Lower lobe of right lung (tissue), 2 donors: ENCODE measurements around the gene SH3GL1. TPM values are rescaled to one million over a fixed set of nuclear protein-coding genes. Genes with fewer than 3 reads are reported as not detected.
"Not testable (repeated sequence)": the region's sequence is repeated elsewhere in the genome, so short reads cannot be mapped to it uniquely, and the experiment has no call there.

Experiments used
- ATAC-seq, 2 donors: fragments of 200-7000 bp; cut with Tn5 transposase; one replicate each; pipeline ENCODE4 v1.9.1; 2020 to 2022; ENCODE audit warnings: mild to moderate bottlenecking in 2 of 2, moderate library complexity in 2 of 2
- DNase-seq: peaks from one replicate; pipeline ENCODE4 v3.0.0-alpha.2; 2020
- H3K27ac ChIP-seq: fragments of 200-600 bp; one replicate; pipeline ENCODE4 v1.8.0; 2022
- H3K27me3 ChIP-seq: fragments of 200-600 bp; one replicate; pipeline ENCODE4 v1.8.0; 2022; ENCODE audit warnings: low read depth
- H3K36me3 ChIP-seq: fragments of 200-600 bp; one replicate; pipeline ENCODE4 v1.8.0; 2022; ENCODE audit warnings: mild to moderate bottlenecking
- H3K4me1 ChIP-seq: fragments of 200-600 bp; one replicate; pipeline ENCODE4 v1.8.0; 2022
- H3K4me3 ChIP-seq: fragments of 200-600 bp; one replicate; pipeline ENCODE4 v1.8.0; 2022; ENCODE audit warnings: mild to moderate bottlenecking
- H3K9me3 ChIP-seq: fragments of 200-600 bp; one replicate; pipeline ENCODE4 v1.8.0; 2022
- intact Hi-C: fragments of 100-400 bp; cut with DNase I; formaldehyde crosslinking; loops from one replicate; pipeline ENCODE4 v1.11.0; 2022
- total RNA-seq: library from RNA; stranded (reverse); fragmentation: NEBNext Ultra II Directional; extraction: Animal tissue kit (Norgen Biotek cat#: 25700); gene quantifications from one replicate; pipeline ENCODE4 v1.2.1, GENCODE V29; 2021
- TF ChIP-seq, protein P1 (sequence below): fragments of 200-600 bp; IDR thresholded peaks from one replicate; pipeline ENCODE4 v1.8.0; 2022; ENCODE audit warnings: antibody characterized with exemption, mild to moderate bottlenecking
- donor health status: DM: no; HTN: yes; CAD: no; lungs with severe emphysema.

The SH3GL1 gene
- total RNA-seq, 1 donor from 2014 or later: 44.3 TPM

DNA sequence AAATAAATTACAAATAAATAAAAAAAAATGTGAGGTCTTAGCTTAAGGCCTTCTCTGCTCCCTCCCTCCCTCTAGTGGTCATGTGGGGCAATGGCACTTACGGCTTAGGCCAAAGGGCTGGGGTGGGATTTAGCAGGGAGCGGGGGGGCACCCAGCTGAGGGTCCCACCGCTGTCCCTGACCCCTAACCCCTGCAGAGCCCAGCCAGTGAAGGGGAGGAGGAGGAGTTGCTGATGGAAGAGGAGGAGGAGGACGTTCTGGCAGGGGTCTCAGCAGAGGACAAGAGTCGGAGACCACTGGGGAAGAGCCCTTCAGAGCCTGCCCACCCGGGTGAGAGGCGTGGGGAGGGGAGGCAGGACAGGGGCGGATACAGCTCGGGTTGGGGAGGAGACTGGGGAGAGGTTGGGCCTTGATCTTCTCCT, 47.6 kb downstream of the SH3GL1 start:
- Histone ChIP-seq H3K9me3 (no peaks in the 10 kb centered on the region), H3K4me1 (no peaks in the 10 kb centered on the region), H3K27me3 (no peaks in the 10 kb centered on the region), H3K36me3 (peaks cover 25% of the 10 kb centered on the region), H3K4me3 (no peak overlapping the region), H3K27ac (no peak overlapping the region)
- TF ChIP-seq, protein P1, sequence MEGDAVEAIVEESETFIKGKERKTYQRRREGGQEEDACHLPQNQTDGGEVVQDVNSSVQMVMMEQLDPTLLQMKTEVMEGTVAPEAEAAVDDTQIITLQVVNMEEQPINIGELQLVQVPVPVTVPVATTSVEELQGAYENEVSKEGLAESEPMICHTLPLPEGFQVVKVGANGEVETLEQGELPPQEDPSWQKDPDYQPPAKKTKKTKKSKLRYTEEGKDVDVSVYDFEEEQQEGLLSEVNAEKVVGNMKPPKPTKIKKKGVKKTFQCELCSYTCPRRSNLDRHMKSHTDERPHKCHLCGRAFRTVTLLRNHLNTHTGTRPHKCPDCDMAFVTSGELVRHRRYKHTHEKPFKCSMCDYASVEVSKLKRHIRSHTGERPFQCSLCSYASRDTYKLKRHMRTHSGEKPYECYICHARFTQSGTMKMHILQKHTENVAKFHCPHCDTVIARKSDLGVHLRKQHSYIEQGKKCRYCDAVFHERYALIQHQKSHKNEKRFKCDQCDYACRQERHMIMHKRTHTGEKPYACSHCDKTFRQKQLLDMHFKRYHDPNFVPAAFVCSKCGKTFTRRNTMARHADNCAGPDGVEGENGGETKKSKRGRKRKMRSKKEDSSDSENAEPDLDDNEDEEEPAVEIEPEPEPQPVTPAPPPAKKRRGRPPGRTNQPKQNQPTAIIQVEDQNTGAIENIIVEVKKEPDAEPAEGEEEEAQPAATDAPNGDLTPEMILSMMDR: peak; percentile 87
- peak; percentile 53 for DNase-seq
- intact Hi-C loops: no loop called here
- peak; percentile 75 to 79 for ATAC-seq

DNA sequence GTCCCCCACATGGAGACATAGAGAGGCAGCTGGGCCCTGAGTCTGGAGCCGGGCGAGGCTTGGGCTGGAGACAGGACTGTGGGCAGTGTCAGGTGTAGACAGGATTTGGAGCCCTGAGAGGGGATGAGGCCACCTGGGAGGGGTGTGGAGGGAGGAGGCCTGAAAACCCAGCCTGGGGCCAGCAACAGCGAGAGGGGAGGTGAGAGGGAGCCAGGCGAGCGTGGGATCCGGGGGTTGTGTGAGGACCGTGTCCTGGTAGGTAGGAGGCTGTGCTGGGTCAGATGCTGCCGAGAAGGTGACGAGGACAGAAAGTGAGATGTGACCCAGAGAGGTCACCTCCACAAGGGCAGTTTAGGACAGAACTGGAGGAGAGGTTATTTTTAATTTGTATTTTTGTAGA, 49.6 kb downstream of the SH3GL1 start:
- Histone ChIP-seq H3K4me3 (no peak overlapping the region), H3K4me1 (no peaks in the 10 kb centered on the region), H3K27me3 (no peaks in the 10 kb centered on the region), H3K9me3 (no peaks in the 10 kb centered on the region), H3K27ac (no peak overlapping the region), H3K36me3 (peaks cover 27% of the 10 kb centered on the region)
- intact Hi-C loops: no loop called here
- ATAC-seq (no peak), DNase-seq (no peak)
- TF ChIP-seq, protein P1: no peak

DNA sequence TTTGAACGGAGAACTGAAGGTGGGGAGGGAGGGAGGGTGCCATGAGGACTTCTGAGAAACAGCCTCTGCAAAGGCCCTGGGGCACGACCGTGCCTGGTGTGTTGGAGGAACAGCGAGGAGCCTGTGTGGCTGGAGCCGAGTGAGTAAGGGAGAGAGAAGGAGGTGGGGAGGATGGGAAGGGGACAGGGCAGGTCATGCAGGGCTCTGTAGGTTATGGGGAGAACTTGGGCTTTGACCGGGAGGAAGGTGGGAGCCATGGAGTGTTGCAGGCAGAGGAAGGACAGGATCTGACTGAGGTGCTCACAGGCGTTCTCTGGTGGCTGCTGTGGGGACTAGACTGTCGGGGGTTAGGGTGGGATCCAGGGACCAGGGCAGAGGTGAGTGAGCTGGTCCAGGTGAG, 50.2 kb downstream of the SH3GL1 start:
- no peak for ATAC-seq
- Histone ChIP-seq H3K9me3 (no peaks in the 10 kb centered on the region), H3K36me3 (peaks cover 26% of the 10 kb centered on the region), H3K4me1 (no peaks in the 10 kb centered on the region), H3K27me3 (no peaks in the 10 kb centered on the region), H3K27ac (no peak overlapping the region), H3K4me3 (no peak overlapping the region)
- DNase-seq: no peak
- intact Hi-C loops: no loop called here
- TF ChIP-seq, protein P1: no peak

DNA sequence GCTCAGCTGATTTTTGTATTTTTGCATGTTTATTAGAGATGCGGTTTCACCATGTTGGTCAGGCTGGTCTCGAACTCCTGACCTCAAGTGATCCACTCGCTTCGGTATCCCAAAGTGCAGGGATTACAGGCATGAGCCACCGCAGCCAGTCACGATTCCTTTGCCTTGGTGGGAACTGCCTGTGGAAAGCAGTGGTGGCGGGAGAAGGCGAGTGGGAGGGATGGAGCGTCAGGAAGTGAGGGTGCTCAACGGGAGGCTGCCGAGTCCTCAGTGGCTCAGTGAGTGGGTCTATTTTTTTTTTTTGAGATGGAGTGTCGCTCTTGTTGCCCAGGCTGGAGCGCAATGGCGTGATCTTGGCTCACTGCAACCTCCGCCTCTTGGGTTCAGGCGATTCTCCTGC, 51.1 kb downstream of the SH3GL1 start:
- H3K27ac ChIP-seq, H3K27me3 ChIP-seq, H3K4me3 ChIP-seq, DNase-seq, ATAC-seq, intact Hi-C loops, H3K9me3 ChIP-seq, H3K4me1 ChIP-seq: not testable (repeated sequence)
- H3K36me3 ChIP-seq: peaks cover 21% of the 10 kb centered on the region

DNA sequence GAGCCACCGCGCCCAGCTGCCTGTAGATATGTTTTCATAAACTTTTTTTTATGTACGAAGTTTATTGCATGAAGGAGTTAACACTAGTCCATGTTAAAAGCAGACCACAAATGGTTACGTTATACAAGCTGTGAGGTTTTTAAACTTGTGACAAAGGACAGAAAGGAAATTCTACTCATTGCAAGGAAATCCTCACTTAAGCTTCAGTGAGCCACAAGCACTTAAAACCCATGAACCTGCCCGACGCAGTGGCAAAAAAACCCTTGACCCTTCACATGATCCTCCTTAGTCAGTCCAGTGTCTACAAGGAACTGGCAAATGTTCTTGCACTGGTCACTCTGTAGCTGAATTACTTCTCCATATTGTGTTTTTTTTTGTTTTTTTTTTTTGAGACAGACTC, 52.8 kb downstream of the SH3GL1 start:
- no peak overlapping the region for H3K27ac ChIP-seq
- ATAC-seq (no peak), DNase-seq (no peak)
- intact Hi-C loops: no loop called here
- H3K9me3 ChIP-seq: no peaks in the 10 kb centered on the region
- TF ChIP-seq, protein P1: no peak
- peaks cover 15% of the 10 kb centered on the region for H3K36me3 ChIP-seq
- no peak overlapping the region for H3K4me3 ChIP-seq
- H3K4me1 ChIP-seq: peaks cover 8% of the 10 kb centered on the region
- no peaks in the 10 kb centered on the region for H3K27me3 ChIP-seq

DNA sequence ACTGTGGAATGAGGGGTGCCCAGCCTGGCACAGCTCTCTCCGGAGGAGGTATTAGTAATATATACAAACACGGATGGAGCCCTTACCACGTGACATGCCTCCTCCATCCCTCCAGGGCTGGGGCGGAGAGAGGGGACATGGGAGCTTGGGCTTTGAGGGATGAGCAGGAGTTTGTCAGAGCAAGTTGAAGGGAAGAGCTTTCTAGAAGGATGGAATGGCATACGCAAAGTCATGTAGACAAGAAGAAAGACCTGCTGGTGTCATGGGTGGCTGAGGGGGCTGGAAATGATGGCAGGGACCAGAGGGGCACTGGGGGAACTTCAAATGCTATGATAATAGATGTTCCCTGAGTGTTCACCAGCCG, 54.3 kb downstream of the SH3GL1 start:
- H3K27me3 ChIP-seq: no peaks in the 10 kb centered on the region
- peaks cover 13% of the 10 kb centered on the region for H3K4me1 ChIP-seq
- ATAC-seq: no peak
- H3K36me3 ChIP-seq: peaks cover 15% of the 10 kb centered on the region
- no peaks in the 10 kb centered on the region for H3K9me3 ChIP-seq
- DNase-seq: no peak
- no peak overlapping the region for H3K4me3 ChIP-seq
- intact Hi-C loops: no loop called here
- TF ChIP-seq, protein P1: no peak
- no peak overlapping the region for H3K27ac ChIP-seq
